Measurements from ENCODE around the gene OSBPL8.
A peak's percentile ranks its signal among the peaks of the same experiment; 100 is the strongest.

DNA sequence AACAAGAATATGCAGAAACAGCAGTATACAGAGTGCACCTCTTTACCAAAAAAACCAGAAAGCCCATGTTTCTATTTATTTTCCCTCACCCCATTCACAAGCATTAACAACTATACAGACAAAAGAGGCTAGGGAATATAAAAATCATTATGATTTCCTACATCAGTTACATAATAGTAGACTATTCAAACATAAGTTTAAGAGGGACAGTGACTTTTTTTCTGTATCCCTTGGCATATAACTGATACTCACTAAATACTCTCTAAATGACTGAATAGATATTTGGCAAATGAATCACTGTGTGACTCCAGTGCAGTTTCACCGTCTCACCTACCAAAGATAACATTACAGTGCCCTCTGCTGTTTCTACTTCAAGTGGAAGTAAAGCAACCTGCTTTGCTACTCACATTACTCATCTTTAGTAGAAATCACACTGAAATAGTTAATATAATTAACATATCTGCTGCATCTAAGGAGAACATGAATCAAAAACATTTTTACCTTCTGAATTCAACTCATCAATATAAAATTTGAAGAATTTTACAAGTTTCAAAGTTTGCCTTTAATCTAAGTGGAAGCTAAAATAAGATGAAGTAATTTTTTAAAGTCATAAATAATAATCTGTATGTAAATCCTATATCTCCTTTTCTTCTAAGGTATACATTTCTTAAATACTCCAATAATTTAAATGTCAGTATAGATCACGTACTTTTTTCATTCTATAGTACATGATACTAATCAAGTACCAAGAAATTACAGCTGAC, 103.8 kb downstream of the OSBPL8 start:
- TF ChIP-seq TCF7 (CRISPR knock-in tag; IDR thresholded peaks at IDR 0.05; ENCODE audit: low read depth), result no peak
- TF ChIP-seq CTCF (IDR thresholded peaks at IDR 0.05), result peak; percentile 13; the same call in 1 of the 2 replicates
- TF ChIP-seq NR3C1 (CRISPR knock-in tag; conservative IDR thresholded peaks at IDR 0.05; ENCODE audit: low read depth), result no peak
- TF ChIP-seq ZBTB21 (CRISPR knock-in tag; IDR thresholded peaks at IDR 0.05; ENCODE audit: borderline replicate concordance), result no peak
- TF ChIP-seq USF2 (CRISPR knock-in tag; IDR thresholded peaks at IDR 0.05), result no peak
- TF ChIP-seq CREB1 (CRISPR knock-in tag; IDR thresholded peaks at IDR 0.05), result no peak
- no peak for TF ChIP-seq TEAD1 (CRISPR knock-in tag; IDR thresholded peaks at IDR 0.05)
- TF ChIP-seq SP1 (CRISPR knock-in tag; conservative IDR thresholded peaks at IDR 0.05), result no peak

Data from WTC11 (cell line).